Breast epithelium (tissue), 3 donors: Measurements from ENCODE around the gene CCDC102B.

Source experiments
- CTCF ChIP-seq, 3 donors: fragments of 450-650 bp; IDR thresholded peaks; one replicate each; pipeline ENCODE4 v1.5.1; 2016 to 2017; ENCODE audit warnings: antibody characterized with exemption in 3 of 3, mild to moderate bottlenecking in 3 of 3, moderate library complexity in 3 of 3
- POLR2AphosphoS5 ChIP-seq, 3 donors: sonication (generic); formaldehyde crosslinking; IDR thresholded peaks; one replicate each; pipeline ENCODE4 v1.6.1; 2017; ENCODE audit warnings: antibody characterized with exemption in 3 of 3

GRCh38 chr18:68944826-68945225 is 146.9 kb downstream of the CCDC102B start:
- TF ChIP-seq POLR2AphosphoS5 (IDR thresholded peaks at IDR 0.05) (no peak), CTCF (IDR thresholded peaks at IDR 0.05) (no peak)
